ENCODE measurements around the gene FBXL16. TPM values are rescaled to one million over a fixed set of nuclear protein-coding genes. Genes with fewer than 3 reads are reported as not detected.

FBXL16 gene
- total and polyA plus RNA-seq, 2 of the 13 experiments (the other 11 are each of a cell fraction or from before 2014, with no cell fraction given) = 0.22 to 2.0 TPM

- TF ChIP-seq, protein P1, sequence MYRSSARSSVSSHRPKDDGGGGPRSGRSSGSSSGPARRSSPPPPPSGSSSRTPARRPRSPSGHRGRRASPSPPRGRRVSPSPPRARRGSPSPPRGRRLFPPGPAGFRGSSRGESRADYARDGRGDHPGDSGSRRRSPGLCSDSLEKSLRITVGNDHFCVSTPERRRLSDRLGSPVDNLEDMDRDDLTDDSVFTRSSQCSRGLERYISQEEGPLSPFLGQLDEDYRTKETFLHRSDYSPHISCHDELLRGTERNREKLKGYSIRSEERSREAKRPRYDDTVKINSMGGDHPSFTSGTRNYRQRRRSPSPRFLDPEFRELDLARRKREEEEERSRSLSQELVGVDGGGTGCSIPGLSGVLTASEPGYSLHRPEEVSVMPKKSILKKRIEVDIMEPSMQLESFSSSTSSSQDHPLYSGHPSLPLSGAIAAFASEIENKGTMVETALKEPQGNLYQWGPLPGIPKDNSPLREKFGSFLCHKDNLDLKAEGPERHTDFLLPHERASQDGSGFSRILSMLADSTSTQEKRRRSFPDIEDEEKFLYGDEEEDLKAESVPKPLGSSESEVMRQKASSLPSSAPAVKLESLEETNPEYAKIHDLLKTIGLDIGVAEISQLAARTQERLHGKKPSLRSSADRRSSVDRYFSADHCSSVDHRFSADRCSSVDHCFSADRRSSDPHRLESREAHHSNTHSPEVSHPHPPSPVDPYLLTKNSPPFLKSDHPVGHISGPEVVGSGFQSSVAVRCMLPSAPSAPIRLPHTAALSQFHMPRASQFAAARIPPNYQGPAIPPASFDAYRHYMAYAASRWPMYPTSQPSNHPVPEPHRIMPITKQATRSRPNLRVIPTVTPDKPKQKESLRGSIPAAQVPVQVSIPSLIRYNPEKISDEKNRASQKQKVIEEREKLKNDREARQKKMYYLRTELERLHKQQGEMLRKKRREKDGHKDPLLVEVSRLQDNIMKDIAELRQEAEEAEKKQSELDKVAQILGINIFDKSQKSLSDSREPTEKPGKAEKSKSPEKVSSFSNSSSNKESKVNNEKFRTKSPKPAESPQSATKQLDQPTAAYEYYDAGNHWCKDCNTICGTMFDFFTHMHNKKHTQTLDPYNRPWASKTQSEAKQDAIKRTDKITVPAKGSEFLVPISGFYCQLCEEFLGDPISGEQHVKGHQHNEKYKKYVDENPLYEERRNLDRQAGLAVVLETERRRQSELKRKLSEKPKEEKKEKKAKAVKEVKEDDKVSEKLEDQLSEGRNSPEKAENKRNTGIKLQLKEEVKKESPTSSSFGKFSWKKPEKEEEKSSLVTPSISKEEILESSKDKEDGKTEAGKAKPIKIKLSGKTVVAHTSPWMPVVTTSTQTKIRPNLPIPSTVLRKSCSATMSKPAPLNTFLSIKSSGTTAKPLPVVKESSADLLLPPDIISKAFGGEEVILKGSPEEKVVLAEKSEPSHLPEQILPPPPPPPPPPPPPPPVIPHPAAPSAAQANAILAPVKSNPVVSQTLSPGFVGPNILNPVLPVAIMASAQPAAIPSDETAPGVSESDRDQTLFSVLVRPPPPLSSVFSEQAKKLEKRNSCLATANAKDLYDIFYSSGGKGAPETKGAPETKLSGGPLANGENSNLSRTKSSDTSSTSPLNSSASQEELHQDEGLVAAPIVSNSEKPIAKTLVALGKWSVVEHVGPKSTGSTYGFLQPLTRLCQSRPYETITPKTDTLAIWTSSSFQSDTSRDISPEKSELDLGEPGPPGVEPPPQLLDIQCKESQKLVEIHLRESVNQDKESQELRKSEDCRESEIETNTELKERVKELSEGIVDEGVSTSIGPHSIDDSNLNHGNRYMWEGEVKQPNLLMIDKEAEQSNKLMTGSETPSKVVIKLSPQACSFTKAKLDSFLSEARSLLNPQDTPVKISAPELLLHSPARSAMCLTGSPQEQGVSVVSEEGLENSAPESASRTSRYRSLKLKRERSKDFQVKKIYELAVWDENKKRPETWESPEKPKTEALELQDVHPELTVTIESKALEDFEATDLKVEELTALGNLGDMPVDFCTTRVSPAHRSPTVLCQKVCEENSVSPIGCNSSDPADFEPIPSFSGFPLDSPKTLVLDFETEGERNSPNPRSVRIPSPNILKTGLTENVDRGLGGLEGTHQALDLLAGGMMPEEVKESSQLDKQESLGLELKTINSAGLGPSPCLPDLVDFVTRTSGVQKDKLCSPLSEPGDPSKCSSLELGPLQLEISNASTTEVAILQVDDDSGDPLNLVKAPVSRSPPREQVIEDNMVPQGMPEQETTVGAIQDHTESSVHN (CRISPR knock-in tag; IDR thresholded peaks at IDR 0.05) = no peak; the same call in 1 of the 2 replicates
- TF ChIP-seq, protein P2, sequence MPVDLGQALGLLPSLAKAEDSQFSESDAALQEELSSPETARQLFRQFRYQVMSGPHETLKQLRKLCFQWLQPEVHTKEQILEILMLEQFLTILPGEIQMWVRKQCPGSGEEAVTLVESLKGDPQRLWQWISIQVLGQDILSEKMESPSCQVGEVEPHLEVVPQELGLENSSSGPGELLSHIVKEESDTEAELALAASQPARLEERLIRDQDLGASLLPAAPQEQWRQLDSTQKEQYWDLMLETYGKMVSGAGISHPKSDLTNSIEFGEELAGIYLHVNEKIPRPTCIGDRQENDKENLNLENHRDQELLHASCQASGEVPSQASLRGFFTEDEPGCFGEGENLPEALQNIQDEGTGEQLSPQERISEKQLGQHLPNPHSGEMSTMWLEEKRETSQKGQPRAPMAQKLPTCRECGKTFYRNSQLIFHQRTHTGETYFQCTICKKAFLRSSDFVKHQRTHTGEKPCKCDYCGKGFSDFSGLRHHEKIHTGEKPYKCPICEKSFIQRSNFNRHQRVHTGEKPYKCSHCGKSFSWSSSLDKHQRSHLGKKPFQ (CRISPR knock-in tag; IDR thresholded peaks at IDR 0.05; ENCODE audit: insufficient replicate concordance) = peak; percentile 97
- TF ChIP-seq CEBPZ (IDR thresholded peaks at IDR 0.05; ENCODE audit: low read length) = no peak
- TF ChIP-seq ZBTB25 (CRISPR knock-in tag; IDR thresholded peaks at IDR 0.05) = peak; percentile 80
- TF ChIP-seq TBL1XR1 (IDR thresholded peaks at IDR 0.05; ENCODE audit: borderline replicate concordance, low read length, partially characterized antibody) = no peak
- no peak for TF ChIP-seq JUNB (CRISPR knock-in tag; IDR thresholded peaks at IDR 0.05; ENCODE audit: borderline replicate concordance)
- TF ChIP-seq ZNF558 (CRISPR knock-in tag; IDR thresholded peaks at IDR 0.05; ENCODE audit: borderline replicate concordance) = peak; percentile 79; the same call in 1 of the 2 replicates
- no peak for TF ChIP-seq HOXA9 (CRISPR knock-in tag; IDR thresholded peaks at IDR 0.05; ENCODE audit: borderline replicate concordance)
- TF ChIP-seq CENPBD1 (CRISPR knock-in tag; IDR thresholded peaks at IDR 0.05; ENCODE audit: borderline replicate concordance, low read depth) = no peak
- TF ChIP-seq ZNF780A (CRISPR knock-in tag; IDR thresholded peaks at IDR 0.05) = 0 out of 2 replicates have a peak, but pooled peaks have one; percentile 72
- peak; percentile 70; the same call in 1 of the 2 replicates for TF ChIP-seq ZNF446 (CRISPR knock-in tag; IDR thresholded peaks at IDR 0.05)
- TF ChIP-seq ZNF274 (CRISPR knock-in tag; IDR thresholded peaks at IDR 0.05) = peak; percentile 56
These were observed 56.6 kb downstream of the FBXL16 start, which contains the start of gene WDR90 (continued) for GRCh38 chr16:648781-649589.
